GM18505 (cell line): ENCODE results near the gene UTF1.
"Not testable (repeated sequence)": the region's sequence is repeated elsewhere in the genome, so short reads cannot be mapped to it uniquely, and the experiment has no call there.

Source experiments
- ATAC-seq: cut with Tn5 transposase; IDR thresholded peaks from one replicate; pipeline ENCODE4 v1.9.1; 2021; ENCODE audit not compliant: unreplicated experiment
- POLR2A ChIP-seq: IDR thresholded peaks from 4 replicates; pipeline ENCODE4 v1.6.1; 2011; ENCODE audit warnings: borderline replicate concordance; ENCODE audit not compliant: insufficient read depth, insufficient read length; ENCODE audit errors: extremely low read depth

The UTF1 gene

DNA sequence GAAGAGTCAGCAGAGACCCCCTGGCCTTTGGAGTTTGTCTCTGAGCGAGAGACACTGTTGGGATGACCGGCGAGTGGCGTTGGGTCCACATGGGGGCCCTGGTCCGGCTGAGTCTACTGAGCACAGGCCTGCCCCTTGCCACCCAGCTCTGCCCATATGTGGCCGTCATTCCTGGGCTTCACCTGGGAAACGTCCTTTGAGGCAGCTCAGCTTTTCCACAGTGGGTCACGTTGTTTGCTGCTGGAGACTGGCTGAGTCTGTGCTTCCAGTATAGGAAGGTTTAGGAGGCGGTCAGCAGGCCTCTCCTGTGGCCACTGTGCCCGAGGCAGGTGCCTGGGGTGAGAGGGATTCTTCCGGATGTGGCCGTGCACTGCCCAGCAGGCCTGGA lies 29.6 kb downstream of the UTF1 start:
- TF ChIP-seq POLR2A: no peak
- ATAC-seq: no peak

DNA sequence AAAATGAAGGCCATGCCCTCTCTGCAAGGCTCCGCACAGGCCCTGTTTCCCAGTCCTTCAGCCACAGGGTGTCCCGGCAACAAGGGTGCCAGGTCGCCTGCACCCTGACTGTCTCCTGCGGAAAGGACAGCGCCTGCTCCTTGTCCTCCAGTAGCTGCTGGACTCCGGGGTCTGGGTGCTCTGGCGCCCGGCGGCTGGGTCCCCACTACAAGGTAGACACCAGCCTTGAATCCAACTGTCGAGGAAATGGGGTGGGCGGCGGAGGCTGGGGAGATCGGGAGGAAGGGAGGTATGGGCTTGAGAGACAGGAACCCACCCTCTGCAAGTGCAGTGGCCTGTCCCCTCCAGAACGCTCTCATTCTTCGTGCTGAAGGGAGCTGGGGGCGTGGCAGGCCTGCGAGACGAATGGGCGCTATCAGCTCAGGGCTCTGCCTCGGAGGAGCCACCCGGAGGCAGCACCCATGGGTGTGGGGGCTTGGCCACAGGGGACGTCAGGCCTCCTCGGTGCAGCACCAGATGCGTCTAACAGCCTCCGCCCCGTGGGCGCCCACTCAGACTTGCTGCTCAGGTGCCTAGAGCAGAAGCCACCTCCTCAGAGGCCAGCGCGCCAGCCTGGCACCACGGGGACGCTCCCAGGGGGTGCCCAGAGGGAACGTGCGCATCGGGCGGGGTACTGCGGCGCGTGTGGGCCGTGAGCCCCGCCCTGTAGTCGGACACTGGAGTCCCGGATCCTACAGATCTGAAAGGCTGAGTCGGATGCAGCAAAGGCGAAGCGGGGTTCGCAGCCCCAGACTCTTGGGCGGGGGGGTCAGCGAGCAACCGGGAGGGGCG lies 31.1 kb downstream of the UTF1 start:
- peak; percentile 56 for ATAC-seq
- TF ChIP-seq POLR2A: peak; percentile 26

DNA sequence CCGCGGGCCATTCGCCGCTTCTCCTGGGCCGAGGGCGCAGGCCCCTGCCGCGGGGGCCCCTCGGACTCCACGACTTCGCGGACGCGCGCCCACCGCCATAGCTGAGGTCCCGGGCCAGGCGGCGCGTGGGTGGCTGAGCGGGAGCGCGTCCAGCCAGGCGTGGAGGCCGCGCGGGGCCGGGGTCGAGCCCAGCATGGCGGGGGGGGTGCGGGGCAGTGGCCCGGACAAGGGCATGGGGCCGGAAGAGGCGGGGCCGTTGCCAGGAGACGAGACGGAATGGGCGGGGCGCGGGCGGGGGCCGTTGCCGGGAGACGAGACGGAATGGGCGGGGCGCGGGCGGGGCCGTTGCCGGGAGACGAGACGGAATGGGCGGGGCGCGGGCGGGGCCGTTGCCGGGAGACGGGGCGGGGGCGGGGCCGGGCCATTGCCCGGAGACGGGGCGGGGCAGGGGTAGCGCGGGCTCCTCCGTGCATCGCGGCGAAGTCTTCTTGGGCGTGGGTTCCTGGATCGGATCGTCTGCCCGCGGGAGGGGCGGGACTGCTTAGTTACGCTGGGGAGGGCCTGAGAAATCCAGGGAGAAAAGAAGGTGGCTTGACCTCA lies 31.8 kb downstream of the UTF1 start:
- ATAC-seq: peak; percentile 40
- peak; percentile 40 for TF ChIP-seq POLR2A

DNA sequence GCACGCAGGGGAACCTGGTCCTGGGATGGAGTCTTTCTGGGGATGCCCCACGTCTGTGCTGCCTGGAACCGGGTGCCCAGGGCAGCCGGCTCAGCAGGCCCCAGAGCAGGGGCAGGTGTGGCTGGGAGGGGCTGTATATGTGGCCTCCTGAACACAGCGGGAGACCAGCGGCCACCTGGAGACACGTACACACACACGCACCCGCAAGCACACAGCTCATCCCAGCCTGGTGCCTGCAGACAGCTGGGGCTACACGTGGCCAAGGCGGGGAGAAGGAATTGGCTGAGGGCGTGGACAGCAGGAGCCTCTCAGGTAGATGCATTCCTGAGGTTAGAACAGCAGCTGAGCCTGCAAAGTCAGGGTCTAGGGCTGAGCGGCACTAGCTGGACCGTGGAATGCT lies 32.7 kb downstream of the UTF1 start:
- no peak for ATAC-seq
- no peak for TF ChIP-seq POLR2A

DNA sequence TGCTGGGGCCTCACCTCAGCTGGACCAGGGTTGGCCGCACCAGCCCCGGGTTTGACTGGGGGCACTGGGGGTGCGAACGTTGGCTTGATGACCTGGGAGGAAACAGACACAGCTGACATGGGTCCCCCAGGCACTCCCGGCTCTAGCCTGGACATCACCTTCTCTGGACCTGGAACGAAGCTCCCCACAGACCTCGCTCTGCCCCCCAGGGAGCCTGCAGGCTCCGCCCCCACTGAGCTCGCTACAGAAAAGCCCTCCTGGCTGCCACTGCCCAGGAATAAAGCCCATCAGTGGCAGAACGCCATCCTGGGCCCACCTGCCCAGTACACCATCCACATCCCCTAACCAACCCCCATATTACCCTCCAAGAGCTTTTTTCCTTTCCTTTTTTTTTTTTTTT lies 33.7 kb downstream of the UTF1 start:
- ATAC-seq: no peak
- TF ChIP-seq POLR2A: no peak

DNA sequence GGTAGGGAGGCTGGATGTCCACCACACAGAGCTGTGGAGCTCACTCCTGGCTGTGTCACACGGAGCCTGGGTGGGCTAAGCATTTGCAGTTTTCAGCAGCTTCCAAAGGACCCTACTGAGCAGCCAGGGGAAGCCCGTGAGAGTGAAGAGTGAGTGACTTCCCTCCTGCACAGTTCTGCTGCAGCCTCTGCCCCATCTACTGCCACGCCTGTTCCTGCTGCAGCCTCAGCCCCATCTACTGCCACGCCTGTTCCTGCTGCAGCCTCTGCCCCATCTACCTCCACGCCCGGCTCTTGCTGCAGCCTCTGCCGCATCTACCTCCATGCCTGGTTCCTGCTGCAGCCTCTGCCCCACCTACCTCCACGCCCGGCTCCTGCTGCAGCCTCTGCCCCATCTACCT lies 34.4 kb downstream of the UTF1 start:
- no peak for ATAC-seq
- no peak for TF ChIP-seq POLR2A

DNA sequence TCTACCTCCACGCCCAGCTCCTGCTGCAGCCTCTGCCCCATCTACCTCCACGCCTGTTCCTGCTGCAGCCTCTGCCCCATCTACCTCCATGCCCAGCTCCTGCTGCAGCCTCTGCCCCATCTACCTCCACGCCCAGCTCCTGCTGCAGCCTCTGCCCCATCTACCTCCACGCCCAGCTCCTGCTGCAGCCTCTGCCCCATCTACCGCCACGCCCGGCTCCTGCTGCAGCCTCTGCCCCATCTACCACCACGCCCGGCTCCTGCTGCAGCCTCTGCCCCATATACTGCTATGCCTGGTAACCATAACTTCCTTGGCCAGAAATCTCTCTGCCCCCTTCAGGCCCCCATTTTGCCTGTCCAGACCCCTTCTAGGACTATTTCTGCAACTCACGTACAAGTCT lies 35.0 kb downstream of the UTF1 start:
- ATAC-seq: not testable (repeated sequence)

DNA sequence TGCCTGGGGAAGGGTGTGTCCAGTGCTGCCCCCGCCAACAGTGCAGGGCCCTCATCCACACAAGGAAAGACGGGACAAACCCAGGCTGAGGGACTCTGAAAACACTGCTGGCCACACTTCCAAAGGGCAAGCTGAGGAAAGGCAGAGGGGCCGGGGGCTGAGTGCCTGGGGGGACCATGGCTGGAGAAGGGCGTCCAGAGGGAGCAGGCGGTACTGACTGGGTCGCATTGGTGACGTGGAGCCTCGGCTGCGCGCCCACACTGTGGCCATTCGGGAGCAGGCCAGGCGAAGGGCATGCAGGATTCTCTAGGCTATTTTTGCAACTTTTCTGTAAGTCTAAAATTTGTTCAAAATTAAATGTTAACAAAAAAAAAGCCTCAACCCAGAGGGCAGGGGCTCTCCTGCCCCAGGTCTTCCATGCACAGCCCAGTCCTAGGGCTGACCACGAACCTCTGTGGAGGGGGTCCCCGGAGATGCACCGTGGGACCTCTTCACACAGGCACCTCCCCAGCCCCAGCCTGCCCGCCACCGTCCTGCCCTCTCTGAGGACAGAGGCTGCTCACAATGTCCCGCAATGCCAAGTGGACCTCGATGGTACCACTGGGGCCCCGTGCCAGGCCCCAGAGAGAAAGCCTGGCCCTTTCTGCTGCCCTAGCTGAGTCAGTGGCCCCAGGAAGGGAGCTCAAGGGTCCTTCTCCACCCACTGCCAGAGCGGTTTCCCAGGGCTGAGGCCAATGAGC lies 36.2 kb downstream of the UTF1 start:
- no peak for TF ChIP-seq POLR2A
- no peak for ATAC-seq

DNA sequence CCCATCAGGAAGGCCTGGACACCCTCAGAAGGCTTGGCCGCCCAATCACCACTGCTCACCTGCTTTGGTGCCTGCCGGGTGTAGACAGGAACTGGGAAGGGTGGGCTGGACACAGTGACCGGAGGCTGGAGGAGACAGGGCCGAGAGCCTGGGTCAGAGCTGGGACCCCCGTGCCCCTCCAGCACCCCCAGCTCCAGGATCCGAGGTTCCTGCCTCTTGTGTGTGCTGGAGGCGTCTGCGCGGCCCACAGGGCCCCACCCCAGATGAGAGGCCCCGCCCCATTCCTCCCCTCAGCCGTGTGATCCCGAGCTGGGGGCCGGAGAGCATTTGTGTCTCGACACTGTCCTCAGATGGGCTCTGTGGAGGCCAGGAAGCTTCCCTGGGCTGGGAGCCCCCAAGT lies 37.3 kb downstream of the UTF1 start:
- TF ChIP-seq POLR2A: no peak
- ATAC-seq: no peak

DNA sequence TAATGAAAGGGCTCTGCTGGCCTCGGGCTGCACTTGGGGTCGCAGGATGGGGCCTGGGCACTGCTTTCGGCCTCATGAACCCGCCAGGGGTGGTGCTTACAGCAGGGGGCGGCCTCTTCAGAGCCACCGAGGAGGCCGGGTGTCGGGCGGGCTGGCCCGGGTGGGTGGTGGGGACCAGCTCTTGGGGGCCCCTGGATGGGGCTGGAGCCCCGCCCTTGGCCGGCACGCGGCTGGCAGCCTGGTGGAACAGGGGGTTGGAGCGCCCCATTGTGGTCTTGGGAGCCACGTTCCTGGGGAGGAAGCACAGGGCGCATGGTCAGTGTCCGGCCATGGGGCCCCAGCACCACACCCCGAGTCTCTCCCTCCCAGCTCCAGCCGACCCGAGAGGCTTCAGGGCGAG lies 37.8 kb downstream of the UTF1 start:
- no peak for TF ChIP-seq POLR2A
- ATAC-seq: no peak

DNA sequence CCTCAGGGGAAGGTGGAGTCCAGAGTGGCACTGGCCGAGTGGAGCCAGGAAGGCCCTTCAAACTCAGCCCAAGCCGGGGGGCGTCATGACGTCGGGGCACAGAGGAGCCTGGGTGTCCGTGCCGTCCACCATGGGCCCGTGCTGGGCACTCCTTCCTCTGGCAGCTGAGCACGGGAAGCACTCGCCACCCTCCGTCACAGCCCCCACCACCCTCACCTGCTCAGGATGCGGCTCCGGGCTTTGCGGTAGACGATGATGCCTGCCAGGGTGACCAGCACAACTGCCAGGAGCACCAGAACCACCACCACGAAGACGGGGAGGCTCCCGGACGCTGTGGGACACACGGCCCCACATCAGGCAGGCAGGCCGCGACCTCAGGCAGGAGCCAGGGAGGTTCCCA lies 38.5 kb downstream of the UTF1 start:
- ATAC-seq: no peak
- TF ChIP-seq POLR2A: no peak

DNA sequence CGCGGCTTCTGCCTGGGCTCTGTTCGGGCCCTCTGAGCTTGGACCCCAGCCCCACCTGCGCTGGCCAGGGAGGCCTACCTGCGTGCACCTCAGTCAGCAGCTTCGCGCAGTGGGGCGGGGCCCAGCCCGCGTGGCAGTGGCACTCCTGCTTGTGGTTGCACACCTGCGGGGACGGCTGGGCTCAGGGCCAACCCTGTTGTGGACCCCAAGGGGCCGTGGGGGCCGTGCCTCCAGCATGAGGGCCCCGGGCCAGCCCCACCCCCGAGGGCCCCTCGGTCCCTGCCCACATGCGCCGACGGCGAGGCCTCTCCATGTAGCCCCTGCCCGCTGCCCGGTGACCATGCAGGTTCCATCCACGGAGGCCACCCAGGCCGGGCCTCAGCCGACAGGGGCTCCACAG lies 39.4 kb downstream of the UTF1 start:
- no peak for ATAC-seq
- no peak for TF ChIP-seq POLR2A

DNA sequence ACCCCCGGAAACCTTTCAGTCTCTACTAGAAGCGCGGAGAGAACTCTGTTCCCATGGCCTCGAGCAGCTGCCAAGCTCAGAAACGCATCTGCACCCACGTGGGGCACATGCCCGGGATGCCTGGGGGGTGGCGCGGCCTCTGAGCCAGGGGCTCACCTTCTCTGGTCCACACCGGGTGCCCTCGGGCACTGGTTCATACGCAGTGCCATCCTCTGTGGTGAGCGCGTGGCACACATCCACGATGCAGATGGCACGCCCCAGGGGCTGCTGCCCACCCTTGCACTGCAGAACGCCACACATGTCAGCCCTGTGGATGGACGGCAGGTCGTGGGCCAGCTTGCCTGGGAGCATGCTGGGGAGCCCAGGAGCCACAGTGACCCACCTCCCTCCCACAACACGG lies 40.2 kb downstream of the UTF1 start:
- no peak for ATAC-seq
- TF ChIP-seq POLR2A: no peak

DNA sequence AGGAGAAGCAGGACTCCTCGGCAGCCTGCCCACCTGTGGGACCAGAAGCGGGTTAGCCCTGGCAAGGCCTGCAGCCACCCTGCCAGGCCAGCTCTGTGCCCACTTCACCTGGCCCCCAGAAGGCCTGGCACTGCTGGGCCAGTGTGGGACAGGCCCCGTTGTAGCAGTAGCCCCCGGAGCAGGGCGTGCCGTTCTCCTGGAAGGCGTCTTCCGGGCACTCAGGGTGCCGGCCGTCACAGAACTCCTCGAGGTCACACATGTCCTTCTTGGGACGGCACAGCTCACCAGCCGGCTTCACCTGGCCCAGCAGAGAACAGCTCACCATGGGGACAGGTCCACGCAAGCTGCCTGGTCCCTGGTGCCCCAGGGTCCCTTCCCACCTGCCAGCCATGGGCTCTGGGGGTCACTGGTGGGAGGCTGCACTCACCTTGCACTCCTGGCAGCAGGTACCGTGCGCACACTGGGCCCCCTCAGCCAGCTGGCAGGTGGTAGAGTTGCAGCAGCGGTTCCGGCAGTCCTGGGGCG lies 40.8 kb downstream of the UTF1 start:
- TF ChIP-seq POLR2A: no peak
- ATAC-seq: no peak
